Spleen (tissue), 11 donors: ENCODE results near the gene MISP. TPM values are rescaled to one million over a fixed set of nuclear protein-coding genes. Genes with fewer than 3 reads are reported as not detected.

Experiments
- DNase-seq: peaks from one replicate; pipeline ENCODE4 v3.0.0-alpha.2; 2020
- H3K27ac ChIP-seq, 8 donors: fragments of 200-600 bp; sonication (generic) in 7 of 8; 1 replicate in 4 of 8; 2 replicates in 4 of 8; pipeline versions ENCODE4 v1.5.0 to v1.8.0; 2016 to 2021; ENCODE audit warnings: inconsistent platforms in 4 of 8, mild to moderate bottlenecking in 4 of 8, moderate library complexity in 1 of 8
- H3K27me3 ChIP-seq, 7 donors: fragments of 200-600 bp; sonication (generic) in 6 of 7; replicated peaks in 1 of 7; 1 replicate in 4 of 7; 2 replicates in 3 of 7; pipeline versions ENCODE4 v1.5.0 to v1.8.0; 2016 to 2021; ENCODE audit warnings: inconsistent platforms in 3 of 7, mild to moderate bottlenecking in 1 of 7
- H3K36me3 ChIP-seq, 6 donors: fragments of 200-600 bp; sonication (generic) in 5 of 6; 1 replicate in 4 of 6; 2 replicates in 2 of 6; pipeline versions ENCODE4 v1.5.0 to v1.8.0; 2016 to 2021; ENCODE audit warnings: inconsistent platforms in 2 of 6
- H3K4me1 ChIP-seq, 6 donors: fragments of 200-600 bp; sonication (generic) in 5 of 6; 1 replicate in 3 of 6; 2 replicates in 3 of 6; pipeline versions ENCODE4 v1.5.0 to v1.8.0; 2016 to 2021; ENCODE audit warnings: inconsistent platforms in 3 of 6
- H3K4me3 ChIP-seq, 8 donors: fragments of 200-600 bp; sonication (generic) in 7 of 8; 1 replicate in 4 of 8; 2 replicates in 4 of 8; pipeline versions ENCODE4 v1.5.0 to v1.8.0; 2016 to 2021; ENCODE audit warnings: inconsistent platforms in 4 of 8, mild to moderate bottlenecking in 4 of 8, moderate library complexity in 2 of 8
- H3K9me3 ChIP-seq, 8 donors: fragments of 200-600 bp; sonication (generic) in 7 of 8; 1 replicate in 4 of 8; 2 replicates in 4 of 8; pipeline versions ENCODE4 v1.5.0 to v1.8.0; 2016 to 2021; ENCODE audit warnings: inconsistent platforms in 4 of 8
- POLR2A ChIP-seq, 3 donors: fragments of 450-650 bp; IDR thresholded peaks; one replicate each; pipeline ENCODE4 v1.5.1; 2017; ENCODE audit warnings: antibody characterized with exemption in 3 of 3, mild to moderate bottlenecking in 1 of 3
- POLR2AphosphoS5 ChIP-seq, 3 donors: sonication (generic); formaldehyde crosslinking; IDR thresholded peaks; one replicate each; pipeline ENCODE4 v1.5.1; 2017; ENCODE audit warnings: antibody characterized with exemption in 3 of 3
- WGBS, 5 donors: extraction: QIAGEN DNeasy Blood & Tissue Kit in 3 of 5; methylation state at CpG; one replicate each; pipeline versions ENCODE4 v1.1.5 to v1.1.7; 2013 to 2018; 5-methylcytosine and 5-hydroxymethylcytosine counted together
- intact Hi-C: fragments of 100-400 bp; cut with DNase I; formaldehyde crosslinking; loops from one replicate; pipeline ENCODE4 v1.15.0; 2023; ENCODE audit warnings: low total_unique reads
- polyA plus RNA-seq, 3 donors: library from polyadenylated mRNA; stranded (reverse); fragments of 200-250 nt; gene quantifications; one replicate each; pipeline ENCODE4 v1.2.1, GENCODE V29; 2013
- total RNA-seq, 7 donors: library from RNA; depleted of rRNA in 3 of 7; stranded (reverse); fragments of >200 nt in 3 of 7; fragmentation: NEBNext Ultra II Directional in 4 of 7; extraction: Animal tissue kit (Norgen Biotek cat#: 25700) in 4 of 7; gene quantifications; one replicate each; pipeline versions ENCODE4 v1.1.0 to v1.2.1, GENCODE V29; 2016 to 2021
- TF ChIP-seq, protein P1 (sequence below), 11 experiments: fragments of 200-600 bp in 7 of 11; fragments of 450-650 bp in 4 of 11; sonication (generic) in 4 of 11; IDR thresholded peaks in 8 of 11; conservative IDR thresholded peaks in 3 of 11; 1 replicate in 7 of 11; 2 replicates in 4 of 11; pipeline versions ENCODE4 v1.4.0 to v1.8.0; 2016 to 2021; ENCODE audit warnings: antibody characterized with exemption in 11 of 11, inconsistent platforms in 4 of 11, mild to moderate bottlenecking in 1 of 11
- donor health status: healthy with polysubstance abuse.
- donor health status: DM: no; HTN: no; CAD: no; lungs with moderate emphysema.
- donor health status: DM: no; HTN: no; CAD: no.
- donor health status: Bipolar disorder and iron deficiency.
- donor health status: healthy.
- donor health status: DM: no; HTN: no; CAD: no.
- donor health status: DM: yes; HTN: yes; CAD: no.

Gene MISP
- total and polyA plus RNA-seq, 10 donors: 0.13 TPM; not detected in 9

GRCh38 chr19:756236-756635 lies 5.3 kb downstream of the MISP start:
- Histone ChIP-seq H3K36me3 (no peaks in the 10 kb centered on the region), H3K27me3 (peaks cover 0 to 23% (median 8%) of the 10 kb centered on the region in 7 donors), H3K4me1 (peaks cover 0 to 11% (median 0%) of the 10 kb centered on the region in 6 donors), H3K4me3 (no peak overlapping the region), H3K27ac (no peak overlapping the region), H3K9me3 (peaks cover 0 to 24% (median 22%) of the 10 kb centered on the region in 8 donors)
- intact Hi-C loops: no loop called here
- no peak for DNase-seq
- TF ChIP-seq POLR2AphosphoS5 (IDR thresholded peaks at IDR 0.05): no peak
- TF ChIP-seq, protein P1, sequence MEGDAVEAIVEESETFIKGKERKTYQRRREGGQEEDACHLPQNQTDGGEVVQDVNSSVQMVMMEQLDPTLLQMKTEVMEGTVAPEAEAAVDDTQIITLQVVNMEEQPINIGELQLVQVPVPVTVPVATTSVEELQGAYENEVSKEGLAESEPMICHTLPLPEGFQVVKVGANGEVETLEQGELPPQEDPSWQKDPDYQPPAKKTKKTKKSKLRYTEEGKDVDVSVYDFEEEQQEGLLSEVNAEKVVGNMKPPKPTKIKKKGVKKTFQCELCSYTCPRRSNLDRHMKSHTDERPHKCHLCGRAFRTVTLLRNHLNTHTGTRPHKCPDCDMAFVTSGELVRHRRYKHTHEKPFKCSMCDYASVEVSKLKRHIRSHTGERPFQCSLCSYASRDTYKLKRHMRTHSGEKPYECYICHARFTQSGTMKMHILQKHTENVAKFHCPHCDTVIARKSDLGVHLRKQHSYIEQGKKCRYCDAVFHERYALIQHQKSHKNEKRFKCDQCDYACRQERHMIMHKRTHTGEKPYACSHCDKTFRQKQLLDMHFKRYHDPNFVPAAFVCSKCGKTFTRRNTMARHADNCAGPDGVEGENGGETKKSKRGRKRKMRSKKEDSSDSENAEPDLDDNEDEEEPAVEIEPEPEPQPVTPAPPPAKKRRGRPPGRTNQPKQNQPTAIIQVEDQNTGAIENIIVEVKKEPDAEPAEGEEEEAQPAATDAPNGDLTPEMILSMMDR (IDR thresholded peaks at IDR 0.05 in 8 of 11, conservative IDR thresholded peaks at IDR 0.05 in 3 of 11): no peak
- no peak for TF ChIP-seq POLR2A (IDR thresholded peaks at IDR 0.05)

GRCh38 chr19:756821-757688 lies 6.1 kb downstream of the MISP start:
- H3K36me3 ChIP-seq: no peaks in the 10 kb centered on the region
- H3K4me3 ChIP-seq: no peak overlapping the region
- intact Hi-C loops: no loop called here
- H3K27ac ChIP-seq: no peak overlapping the region
- peaks cover 0 to 15% (median 0%) of the 10 kb centered on the region in 7 donors for H3K27me3 ChIP-seq
- H3K4me1 ChIP-seq: peaks cover 0 to 11% (median 0%) of the 10 kb centered on the region in 6 donors
- WGBS, 5 donors: 74 to 85% (median 83%) methylated on average over 9 to 36 of the region's 36 CpGs
- H3K9me3 ChIP-seq: peaks cover 0 to 28% (median 22%) of the 10 kb centered on the region in 8 donors
- TF ChIP-seq, protein P1 (IDR thresholded peaks at IDR 0.05 in 8 of 11, conservative IDR thresholded peaks at IDR 0.05 in 3 of 11): no peak
- no peak for TF ChIP-seq POLR2AphosphoS5 (IDR thresholded peaks at IDR 0.05)
- no peak for TF ChIP-seq POLR2A (IDR thresholded peaks at IDR 0.05)
- DNase-seq: no peak

- Histone ChIP-seq H3K4me3 (no peak overlapping the region), H3K4me1 (peaks cover 0 to 6% (median 0%) of the 10 kb centered on the region in 6 donors), H3K9me3 (peaks cover 0 to 28% (median 22%) of the 10 kb centered on the region in 8 donors), H3K27ac (no peak overlapping the region), H3K36me3 (no peaks in the 10 kb centered on the region), H3K27me3 (peaks cover 0 to 5% (median 0%) of the 10 kb centered on the region in 7 donors)
- TF ChIP-seq, protein P1 (IDR thresholded peaks at IDR 0.05 in 8 of 11, conservative IDR thresholded peaks at IDR 0.05 in 3 of 11): no peak
- TF ChIP-seq POLR2A (IDR thresholded peaks at IDR 0.05): no peak
- whole genome bisulfite sequencing, 5 donors: 95 to 96% (median 95%) methylated on average over 18 to 50 of the region's 50 CpGs
- no peak for DNase-seq
- intact Hi-C loops: no loop called here
Measured at GRCh38 chr19:757811-758668, 7.1 kb downstream of the MISP start.
